Tibial nerve (tissue), 4 donors: ENCODE data around the gene TAB2.
A peak's percentile ranks its signal among the peaks of the same experiment; 100 is the strongest.

Experiments used
- EP300 ChIP-seq, 2 donors: sonication (generic); formaldehyde crosslinking; IDR thresholded peaks; one replicate each; pipeline ENCODE4 v1.6.1; 2017; ENCODE audit warnings: antibody characterized with exemption in 2 of 2, mild to moderate bottlenecking in 1 of 2
- POLR2A ChIP-seq, 2 donors: fragments of 450-650 bp; IDR thresholded peaks; one replicate each; pipeline ENCODE4 v1.6.1; 2017; ENCODE audit warnings: antibody characterized with exemption in 2 of 2, mild to moderate bottlenecking in 2 of 2, moderate library complexity in 2 of 2
- TF ChIP-seq, protein P1 (sequence below), 5 experiments: fragments of 200-600 bp in 3 of 5; fragments of 450-650 bp in 2 of 5; sonication (generic) in 3 of 5; IDR thresholded peaks; one replicate each; pipeline ENCODE4 v1.5.1; 2016 to 2019; ENCODE audit warnings: antibody characterized with exemption in 5 of 5, mild to moderate bottlenecking in 3 of 5, moderate library complexity in 2 of 5

DNA sequence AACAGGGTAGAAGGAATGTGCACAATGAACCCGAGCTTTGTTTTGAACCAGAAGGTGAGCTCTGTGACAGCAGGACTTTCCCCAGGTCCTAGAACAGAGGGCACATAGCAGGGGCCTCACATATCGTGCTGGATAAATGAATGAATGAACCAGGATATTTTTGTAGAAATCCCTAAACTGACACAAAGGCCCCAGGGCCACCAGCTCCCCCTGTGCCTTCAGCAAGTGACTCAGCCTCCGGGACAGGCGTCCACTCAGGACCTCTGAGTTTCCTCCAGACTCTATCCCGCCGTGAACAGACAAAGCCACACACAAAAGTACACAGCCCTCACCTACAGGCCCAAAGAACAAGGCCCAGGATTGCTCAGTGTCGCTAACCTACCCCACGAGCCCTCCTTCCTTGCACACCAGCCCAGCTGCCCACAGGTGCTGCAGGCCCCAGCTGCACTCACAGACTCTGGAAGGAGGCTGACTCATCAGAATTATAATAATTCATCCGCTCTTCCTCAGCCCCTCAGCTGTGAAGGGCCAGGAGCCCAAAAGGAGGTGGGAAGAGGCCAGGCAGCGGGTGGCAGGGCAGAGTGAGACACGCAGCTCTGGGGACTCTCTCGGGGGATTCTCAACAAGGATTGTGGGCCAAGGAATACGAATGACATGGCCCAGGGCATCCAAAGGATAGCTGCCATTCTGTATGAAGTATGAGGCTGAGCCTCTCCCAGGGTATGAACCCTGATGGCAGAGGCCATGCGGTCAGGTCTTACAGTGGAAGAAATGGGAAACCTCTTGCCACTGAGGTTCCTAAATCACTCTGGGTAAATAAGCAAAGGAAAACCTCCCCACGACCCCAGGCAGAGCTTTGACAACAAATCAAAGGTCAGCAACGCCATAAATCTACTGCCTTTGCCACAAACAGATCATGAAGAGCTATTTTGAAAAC is 123.5 kb downstream of the TAB2 start:
- TF ChIP-seq, protein P1, sequence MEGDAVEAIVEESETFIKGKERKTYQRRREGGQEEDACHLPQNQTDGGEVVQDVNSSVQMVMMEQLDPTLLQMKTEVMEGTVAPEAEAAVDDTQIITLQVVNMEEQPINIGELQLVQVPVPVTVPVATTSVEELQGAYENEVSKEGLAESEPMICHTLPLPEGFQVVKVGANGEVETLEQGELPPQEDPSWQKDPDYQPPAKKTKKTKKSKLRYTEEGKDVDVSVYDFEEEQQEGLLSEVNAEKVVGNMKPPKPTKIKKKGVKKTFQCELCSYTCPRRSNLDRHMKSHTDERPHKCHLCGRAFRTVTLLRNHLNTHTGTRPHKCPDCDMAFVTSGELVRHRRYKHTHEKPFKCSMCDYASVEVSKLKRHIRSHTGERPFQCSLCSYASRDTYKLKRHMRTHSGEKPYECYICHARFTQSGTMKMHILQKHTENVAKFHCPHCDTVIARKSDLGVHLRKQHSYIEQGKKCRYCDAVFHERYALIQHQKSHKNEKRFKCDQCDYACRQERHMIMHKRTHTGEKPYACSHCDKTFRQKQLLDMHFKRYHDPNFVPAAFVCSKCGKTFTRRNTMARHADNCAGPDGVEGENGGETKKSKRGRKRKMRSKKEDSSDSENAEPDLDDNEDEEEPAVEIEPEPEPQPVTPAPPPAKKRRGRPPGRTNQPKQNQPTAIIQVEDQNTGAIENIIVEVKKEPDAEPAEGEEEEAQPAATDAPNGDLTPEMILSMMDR (IDR thresholded peaks at IDR 0.05) = no peak
- TF ChIP-seq POLR2A (IDR thresholded peaks at IDR 0.05) = no peak
- peak in 1 of 2 donors; percentile 49 for TF ChIP-seq EP300 (IDR thresholded peaks at IDR 0.05)
